Astrocyte of the spinal cord (primary cell): Measurements from ENCODE around the gene ABHD10.
"Not testable (repeated sequence)": the region's sequence is repeated elsewhere in the genome, so short reads cannot be mapped to it uniquely, and the experiment has no call there.

Experiments
- DNase-seq: peaks from one replicate; pipeline ENCODE4 v3.0.0; 2011; ENCODE audit warnings: low read depth, low spot score
- H3K4me3 ChIP-seq: 2 replicates; pipeline ENCODE4 v1.5.1; 2011; ENCODE audit warnings: low read depth, mild to moderate bottlenecking, low read length, moderate library complexity
- CTCF ChIP-seq: IDR thresholded peaks from 2 replicates; pipeline ENCODE4 v1.5.1; 2012; ENCODE audit warnings: low read depth, mild to moderate bottlenecking, low read length, inconsistent platforms
- in situ Hi-C: cut with HindIII; loops from 2 replicates; pipeline ENCODE4 v1.10.0; 2017; ENCODE audit warnings: low sequenced_read_pairs

ABHD10 gene

GRCh38 chr3:112034436-112034835 is 55.6 kb downstream of the ABHD10 start, which contains the start of gene TMPRSS7:
Gene TMPRSS7 (plus strand): TSS chr3:112034736. CDS start chr3:112034846, 110 bp downstream.
- TF ChIP-seq CTCF: no peak
- DNase-seq: no peak
- in situ Hi-C loops: no loop called here
- H3K4me3 ChIP-seq: no peak within 1 kb of the TSS

- TF ChIP-seq CTCF: no peak
- no peak for DNase-seq
- H3K4me3 ChIP-seq: no peak overlapping the region
- in situ Hi-C loops: no loop called here
Observed at GRCh38 chr3:112035241-112035640, 56.4 kb downstream of the ABHD10 start.

GRCh38 chr3:112037194-112037593 is 58.4 kb downstream of the ABHD10 start:
- DNase-seq, in situ Hi-C loops: not testable (repeated sequence)

GRCh38 chr3:112038863-112039262 is 60.0 kb downstream of the ABHD10 start:
- in situ Hi-C loops: no loop called here

More at GRCh38 chr3:112037194-112037593, 58.4 kb downstream of the ABHD10 start:
- H3K4me3 ChIP-seq: not testable (repeated sequence)

GRCh38 chr3:112041321-112041720 is 62.5 kb downstream of the ABHD10 start:
- no peak for TF ChIP-seq CTCF
- H3K4me3 ChIP-seq: no peak overlapping the region
- DNase-seq: no peak
- in situ Hi-C loops: no loop called here

More at GRCh38 chr3:112038863-112039262, 60.0 kb downstream of the ABHD10 start:
- TF ChIP-seq CTCF: no peak
- DNase-seq: no peak
- H3K4me3 ChIP-seq: no peak overlapping the region

- DNase-seq: no peak
- TF ChIP-seq CTCF: no peak
- in situ Hi-C loops: no loop called here
- H3K4me3 ChIP-seq: no peak overlapping the region
Observed at GRCh38 chr3:112042842-112043280, 64.0 kb downstream of the ABHD10 start.
